GM19324 (cell line): ENCODE data around the gene OSBPL5.

Experiments used
- ATAC-seq: cut with Tn5 transposase; IDR thresholded peaks from one replicate; pipeline ENCODE4 v1.9.1; 2021; ENCODE audit warnings: mild to moderate bottlenecking, moderate library complexity; ENCODE audit not compliant: unreplicated experiment, low FRiP score

OSBPL5 gene

GRCh38 chr11:3136546-3137455 is 28.3 kb downstream of the OSBPL5 start:
- no peak for ATAC-seq

- no peak for ATAC-seq
Observed at GRCh38 chr11:3135481-3136440, 29.3 kb downstream of the OSBPL5 start.

- ATAC-seq: no peak
Observed at GRCh38 chr11:3134651-3135480, 30.2 kb downstream of the OSBPL5 start.

GRCh38 chr11:3134218-3134621 is 30.9 kb downstream of the OSBPL5 start:
- ATAC-seq: no peak

GRCh38 chr11:3133261-3134217 is 31.6 kb downstream of the OSBPL5 start:
- ATAC-seq: no peak

- no peak for ATAC-seq
Observed at GRCh38 chr11:3132831-3133260, 32.3 kb downstream of the OSBPL5 start.

GRCh38 chr11:3132271-3132781 is 32.8 kb downstream of the OSBPL5 start:
- ATAC-seq: no peak

- no peak for ATAC-seq
Observed at GRCh38 chr11:3131330-3131941, 33.7 kb downstream of the OSBPL5 start.

- no peak for ATAC-seq
Observed at GRCh38 chr11:3130269-3131071, 34.6 kb downstream of the OSBPL5 start.

- no peak for ATAC-seq
Observed at GRCh38 chr11:3129591-3130268, 35.4 kb downstream of the OSBPL5 start.

GRCh38 chr11:3129181-3129590 is 35.9 kb downstream of the OSBPL5 start:
- no peak for ATAC-seq

GRCh38 chr11:3128356-3129180 is 36.5 kb downstream of the OSBPL5 start:
- ATAC-seq: no peak

- no peak for ATAC-seq
Observed at GRCh38 chr11:3127706-3128355, 37.3 kb downstream of the OSBPL5 start.

- ATAC-seq: no peak
Observed at GRCh38 chr11:3126901-3127691, 38.0 kb downstream of the OSBPL5 start.
